NCI-H2081 treated with DMSO at 0.1 percent for 48 hours (cell line): ENCODE results near the gene CNNM1.
A peak's percentile ranks its signal among the peaks of the same experiment; 100 is the strongest.

Experiments used
- DNase-seq: peaks from one replicate; lab custom pipeline; 2025; lab: John Stamatoyannopoulos, UW

The CNNM1 gene

DNA sequence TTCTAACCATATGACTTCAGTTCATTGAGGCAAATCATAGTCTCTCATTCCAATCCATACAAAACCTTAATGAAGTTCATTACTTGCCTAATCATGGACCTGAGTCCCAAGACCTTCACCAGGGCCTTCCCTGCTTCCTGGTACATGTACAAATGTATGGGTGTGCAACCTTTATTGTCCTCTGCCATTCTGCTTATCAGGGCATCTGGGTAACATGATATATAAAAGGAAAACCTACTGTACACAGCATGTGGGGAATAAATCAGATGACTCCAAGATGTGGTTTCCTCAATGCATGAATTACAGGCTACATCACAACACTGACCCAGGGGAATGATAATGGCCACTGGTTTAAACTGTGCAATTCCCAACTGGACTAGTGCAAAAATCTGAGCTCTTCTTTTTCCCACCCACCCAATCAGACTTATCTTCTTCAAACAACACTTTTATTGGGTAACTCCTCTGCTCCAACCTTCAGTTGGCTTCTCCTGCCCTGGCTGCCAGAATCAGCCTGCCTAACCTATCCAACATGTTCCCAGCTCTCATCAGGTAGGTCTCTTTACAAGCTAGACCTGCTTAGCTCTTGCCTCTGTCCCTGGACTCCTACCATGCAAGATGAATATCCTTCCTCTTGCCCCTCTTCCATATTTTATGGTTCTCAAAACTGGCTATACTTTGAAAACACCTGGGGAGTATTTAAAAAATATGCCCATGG lies 89.9 kb downstream of the CNNM1 start:
- no peak for DNase-seq

DNA sequence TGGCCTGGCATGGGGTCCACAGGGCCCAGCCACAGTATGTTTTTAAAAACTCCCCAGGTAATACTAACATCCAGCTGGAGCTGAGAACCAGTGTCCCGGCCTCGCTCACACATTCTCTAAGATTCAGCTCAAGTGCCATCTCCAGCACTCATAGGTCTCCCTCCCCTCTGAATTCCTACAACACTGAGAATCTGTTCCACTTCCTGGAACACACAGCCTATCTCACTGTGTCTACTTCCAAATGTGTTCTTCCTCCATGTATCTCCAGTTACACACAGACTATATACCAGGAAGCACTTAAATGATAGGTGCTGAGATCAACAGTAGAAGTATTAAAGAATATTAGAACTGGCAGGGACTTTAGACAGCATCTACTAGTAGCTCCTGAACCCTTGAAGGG lies 90.5 kb downstream of the CNNM1 start:
- DNase-seq, result no peak

DNA sequence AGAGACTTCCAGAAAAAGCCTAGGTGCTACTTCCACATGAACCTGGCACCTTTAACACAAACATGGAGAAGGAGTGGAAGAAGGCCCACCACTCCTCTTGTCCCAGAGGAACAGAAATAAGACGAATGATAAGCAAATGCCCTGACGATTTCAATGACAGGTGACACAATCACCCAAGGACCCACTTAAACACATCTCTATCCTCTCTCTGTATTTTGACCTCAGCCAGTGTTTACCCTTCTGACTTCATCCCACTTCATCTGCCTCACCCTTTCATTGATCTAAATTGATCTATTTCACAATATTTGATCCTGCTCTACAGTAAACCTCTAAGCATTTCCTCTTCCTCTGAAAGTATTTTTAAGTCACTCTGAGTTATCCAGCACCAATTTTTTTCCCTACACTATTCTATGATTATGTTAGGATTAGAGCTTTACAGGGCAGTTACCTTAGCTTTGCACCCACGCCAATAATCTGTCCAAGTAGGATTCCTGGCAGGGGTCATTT lies 92.1 kb downstream of the CNNM1 start:
- no peak for DNase-seq

DNA sequence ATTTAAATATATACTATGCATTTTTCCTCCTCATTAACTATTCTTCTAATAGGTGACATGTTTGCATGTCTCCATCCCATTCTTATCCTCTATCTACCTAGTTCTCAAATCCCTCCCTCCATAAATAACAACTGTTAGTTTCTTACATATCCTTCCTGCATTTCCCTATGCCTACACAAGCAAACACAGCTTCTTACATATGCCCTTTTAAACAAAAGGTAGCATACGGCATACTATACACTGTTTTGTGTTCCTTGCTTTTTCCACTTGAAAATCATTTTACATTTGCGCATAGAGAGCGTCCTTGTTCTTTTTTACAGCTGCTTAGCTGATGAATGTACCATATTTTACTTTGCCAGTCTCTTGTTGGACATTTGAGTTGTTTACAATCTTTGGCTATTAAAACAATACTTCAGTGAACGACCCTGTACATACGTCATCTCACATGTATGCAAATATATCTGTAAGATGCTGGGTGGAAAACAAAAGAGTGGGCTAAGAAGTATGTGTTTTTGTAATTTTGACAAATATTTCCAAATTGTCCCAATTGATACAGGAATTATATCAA lies 93.5 kb downstream of the CNNM1 start:
- no peak for DNase-seq

DNA sequence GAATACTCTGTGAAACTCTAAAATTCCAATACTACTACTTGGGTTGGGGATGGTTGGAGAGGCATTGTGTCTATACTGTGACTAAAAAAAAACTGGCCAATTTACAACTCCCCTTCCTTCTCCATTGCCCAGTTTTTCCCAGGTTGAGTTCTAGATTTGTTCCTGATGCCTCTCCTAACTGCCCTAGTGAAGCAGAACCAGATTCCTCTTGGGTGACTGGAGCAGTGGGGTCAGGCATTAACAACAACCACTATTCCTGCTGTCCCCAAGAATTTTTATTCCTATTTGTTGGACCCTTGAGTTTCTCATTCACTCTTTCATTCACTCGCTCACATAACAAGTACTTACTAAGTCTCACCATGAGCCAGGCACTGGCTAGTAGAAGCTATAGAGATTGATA lies 95.5 kb downstream of the CNNM1 start:
- DNase-seq, result no peak

DNA sequence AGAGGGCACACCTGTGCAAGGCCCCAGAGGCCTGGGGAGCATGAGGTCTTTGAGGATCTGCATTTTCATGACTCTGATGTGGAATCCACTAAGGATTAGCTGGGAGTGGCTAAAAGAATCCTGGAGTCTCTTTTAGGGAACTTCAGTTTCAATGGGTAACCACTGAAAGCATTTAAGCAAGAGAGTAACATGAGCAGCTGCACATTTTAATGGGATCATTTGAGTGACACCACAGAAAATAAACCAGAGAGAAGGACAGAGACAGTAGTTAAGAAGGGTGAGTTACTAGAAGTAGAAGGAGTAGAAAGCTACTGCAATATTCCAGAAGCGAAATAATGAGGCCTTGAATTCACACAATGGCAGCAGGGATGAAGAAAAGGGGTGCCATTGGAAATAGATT lies 96.0 kb downstream of the CNNM1 start:
- no peak for DNase-seq

DNA sequence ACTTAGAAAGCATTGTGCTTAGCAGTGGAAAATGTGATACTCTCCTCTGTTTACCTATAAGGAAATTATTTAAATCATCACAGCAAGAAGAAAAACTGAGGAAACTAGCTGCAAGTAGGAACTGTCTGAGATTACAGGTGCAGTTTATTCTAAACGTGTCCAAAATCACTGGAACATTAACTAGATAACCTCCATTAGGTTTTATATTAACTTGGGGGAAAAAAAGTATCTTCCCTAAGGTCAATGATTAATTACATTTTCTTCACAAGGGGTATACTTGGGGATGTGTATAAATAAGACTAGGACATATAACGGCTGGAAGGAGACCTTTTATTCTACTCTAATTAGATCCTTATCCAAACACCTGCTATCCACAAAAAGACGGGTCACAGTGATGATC lies 97.5 kb downstream of the CNNM1 start:
- DNase-seq, result no peak

DNA sequence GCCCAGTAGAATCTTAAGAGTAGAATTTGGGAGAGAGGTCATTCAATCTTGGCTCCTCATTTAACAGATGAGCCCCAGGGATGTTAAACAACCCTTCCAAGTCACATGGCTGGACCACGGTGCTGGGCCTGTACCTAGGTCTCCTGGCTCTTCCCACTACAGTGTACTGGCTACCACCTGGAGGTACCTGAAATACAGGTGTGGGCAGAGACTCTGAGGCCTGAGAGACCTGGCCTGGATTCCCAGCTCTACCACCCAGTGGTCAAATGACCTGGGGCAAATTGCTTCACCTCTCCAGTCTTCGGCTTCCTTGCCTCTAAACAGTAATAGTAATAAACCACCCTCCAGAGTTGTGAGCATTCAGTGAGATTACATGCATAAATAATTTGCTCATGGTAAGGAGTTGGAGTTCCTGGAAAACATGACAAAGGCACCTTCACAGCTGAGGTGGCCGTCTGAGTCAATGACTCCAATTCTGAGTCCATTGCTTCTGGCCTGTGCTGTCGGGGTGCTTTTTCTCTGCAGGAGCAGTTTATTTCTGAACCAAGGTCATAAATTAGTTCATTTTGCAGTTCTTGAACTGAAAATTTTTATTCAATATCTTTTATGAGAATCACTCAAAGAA lies 98.5 kb downstream of the CNNM1 start:
- no peak for DNase-seq

DNA sequence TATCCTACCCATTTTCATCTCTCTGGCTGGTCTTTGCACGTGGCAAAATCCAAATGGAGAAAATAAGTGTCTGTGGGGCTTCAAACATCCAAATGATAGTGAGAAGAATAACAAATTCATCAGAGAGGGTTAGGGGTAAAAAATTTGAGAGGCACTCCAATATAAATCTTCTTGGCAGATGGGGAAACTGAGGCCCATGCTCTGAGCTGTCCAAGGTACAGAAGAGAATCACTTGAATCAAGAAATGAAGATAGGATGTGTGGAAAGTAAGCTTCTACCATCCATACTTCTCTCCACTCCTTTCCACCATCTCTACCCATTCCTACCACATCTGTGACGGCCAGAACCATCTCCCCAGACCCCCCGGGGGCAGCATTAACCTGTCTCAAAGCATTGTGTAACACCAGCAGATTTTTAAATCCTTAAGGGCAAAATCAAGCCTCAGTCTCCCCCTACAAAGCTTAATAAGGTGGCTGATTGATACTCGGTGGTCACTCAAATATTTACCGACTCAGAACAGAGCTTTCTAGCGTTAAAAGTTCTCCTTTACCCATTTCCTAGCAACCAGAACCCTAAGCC lies 100.5 kb downstream of the CNNM1 start:
- no peak for DNase-seq

DNA sequence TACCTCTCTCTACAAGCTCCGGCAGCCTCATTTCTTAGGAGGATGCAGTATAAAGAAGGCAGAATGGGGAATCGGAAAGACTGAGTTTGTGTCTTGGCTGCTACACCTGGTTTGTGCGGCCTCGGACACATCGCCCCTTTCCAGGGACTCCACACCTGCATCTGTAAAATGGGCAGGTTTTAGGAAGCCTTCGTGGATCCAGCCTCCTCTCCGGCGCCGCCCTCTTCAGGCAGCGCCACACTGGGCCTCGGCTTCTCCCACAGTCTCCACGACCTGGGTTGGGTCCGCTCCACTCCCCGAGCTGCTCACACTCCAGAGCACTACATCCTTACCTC lies 100.9 kb downstream of the CNNM1 start:
- no peak for DNase-seq

DNA sequence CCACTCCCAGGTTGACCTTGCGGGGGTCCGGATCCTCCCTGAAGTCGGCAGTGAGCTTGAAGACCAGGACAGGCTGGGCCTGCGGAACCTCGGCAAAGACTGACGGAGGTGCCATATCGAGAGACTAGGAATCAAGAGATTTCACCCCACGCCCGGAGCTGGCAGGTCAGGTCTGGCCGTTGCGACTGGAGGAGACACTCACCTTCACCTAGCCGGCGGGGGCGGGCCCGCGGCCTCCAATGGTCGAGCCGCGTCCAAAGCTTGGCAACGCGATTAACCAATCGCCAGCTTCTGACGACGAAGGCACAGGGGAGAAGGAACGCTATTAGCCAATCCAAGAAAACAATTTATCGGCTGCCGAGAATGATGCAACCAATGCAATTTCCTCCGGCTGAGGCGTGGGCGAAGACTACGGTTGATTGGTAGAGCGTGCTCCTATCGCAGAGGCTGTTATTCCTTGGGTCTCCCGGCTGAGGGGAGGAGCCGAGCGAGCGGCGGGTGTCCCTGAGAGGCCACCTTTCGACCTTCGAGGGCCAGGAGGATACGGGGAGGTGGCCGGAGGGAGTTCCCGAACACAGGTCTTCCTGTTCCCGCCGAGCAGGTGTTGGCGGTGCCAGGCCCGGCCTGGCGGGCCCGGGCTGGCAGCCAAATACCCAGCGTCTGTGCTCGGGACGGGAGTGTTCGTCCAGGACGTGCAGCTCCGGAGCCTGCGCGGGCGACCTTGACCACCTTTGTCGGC lies 101.5 kb downstream of the CNNM1 start, which contains the start of gene GOT1:
TSS of gene GOT1 (minus strand) at position 174 of the 739 bp plus-strand sequence. CDS start at position 115, 59 bp downstream.
- DNase-seq, result peak; percentile 90

DNA sequence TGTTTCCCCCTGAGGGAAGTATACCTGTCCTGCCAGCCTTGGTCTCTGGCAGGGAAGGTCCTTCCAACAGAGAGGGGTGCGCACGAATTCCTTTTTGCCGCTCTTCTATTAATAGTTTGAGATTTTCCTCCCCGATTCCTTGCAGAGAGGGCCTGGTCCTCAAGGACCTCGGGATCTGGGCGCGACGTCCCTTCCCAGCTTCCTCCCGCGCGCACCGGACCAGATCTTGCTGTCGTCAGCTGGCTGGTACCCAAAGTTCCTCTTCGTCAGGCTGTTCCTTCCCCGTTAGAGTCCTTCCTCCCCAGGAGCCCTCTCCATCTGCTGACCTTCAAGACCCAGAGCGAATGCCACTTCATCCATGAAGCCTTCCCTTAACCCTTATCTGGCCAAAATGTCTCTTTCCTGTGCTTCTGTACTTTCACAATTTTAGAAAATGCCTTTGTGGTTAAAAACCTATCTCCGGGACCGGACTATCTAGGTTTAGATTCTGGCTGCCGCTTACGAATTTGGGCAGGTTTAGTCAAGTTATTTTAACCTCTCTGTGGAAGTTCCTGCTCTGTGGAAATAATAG lies 102.1 kb downstream of the CNNM1 start:
- DNase-seq, result no peak

DNA sequence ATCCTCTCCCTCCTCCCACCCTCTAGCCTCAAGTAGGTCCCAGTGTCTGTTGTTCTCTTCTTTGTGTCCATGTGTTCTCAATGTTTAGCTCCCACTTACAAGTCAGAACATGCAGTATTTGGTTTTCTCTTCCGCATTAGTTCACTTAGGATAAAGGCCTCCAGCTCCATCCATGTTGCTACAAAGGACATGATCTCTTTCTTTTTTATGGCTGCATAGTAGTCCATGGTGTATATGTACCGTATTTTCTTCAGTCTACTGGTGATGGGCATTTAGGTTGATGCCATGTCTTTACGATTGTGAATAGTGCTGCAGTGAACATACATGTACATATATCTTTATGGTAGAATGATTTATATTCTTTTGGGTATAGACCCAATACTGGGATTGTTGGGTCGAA lies 102.9 kb downstream of the CNNM1 start:
- no peak for DNase-seq

DNA sequence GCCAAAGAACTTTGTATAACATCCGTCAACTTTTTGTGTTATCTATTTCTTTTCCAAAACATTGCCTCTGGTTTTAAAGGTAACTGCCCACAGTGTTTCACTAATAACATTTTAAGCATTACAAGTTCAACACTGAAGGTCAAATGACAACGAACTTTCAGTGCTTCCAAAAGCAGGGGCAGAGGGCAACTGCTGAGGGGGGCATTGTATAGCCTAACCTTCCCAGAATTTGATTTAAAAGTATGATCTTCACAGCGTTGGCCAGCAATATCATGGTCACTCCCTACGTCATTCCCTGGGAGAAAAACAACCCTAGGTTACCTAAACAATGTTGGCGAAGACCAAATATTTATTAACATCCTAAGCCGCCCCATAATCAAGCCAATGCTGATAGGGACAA lies 103.7 kb downstream of the CNNM1 start:
- DNase-seq, result no peak

DNA sequence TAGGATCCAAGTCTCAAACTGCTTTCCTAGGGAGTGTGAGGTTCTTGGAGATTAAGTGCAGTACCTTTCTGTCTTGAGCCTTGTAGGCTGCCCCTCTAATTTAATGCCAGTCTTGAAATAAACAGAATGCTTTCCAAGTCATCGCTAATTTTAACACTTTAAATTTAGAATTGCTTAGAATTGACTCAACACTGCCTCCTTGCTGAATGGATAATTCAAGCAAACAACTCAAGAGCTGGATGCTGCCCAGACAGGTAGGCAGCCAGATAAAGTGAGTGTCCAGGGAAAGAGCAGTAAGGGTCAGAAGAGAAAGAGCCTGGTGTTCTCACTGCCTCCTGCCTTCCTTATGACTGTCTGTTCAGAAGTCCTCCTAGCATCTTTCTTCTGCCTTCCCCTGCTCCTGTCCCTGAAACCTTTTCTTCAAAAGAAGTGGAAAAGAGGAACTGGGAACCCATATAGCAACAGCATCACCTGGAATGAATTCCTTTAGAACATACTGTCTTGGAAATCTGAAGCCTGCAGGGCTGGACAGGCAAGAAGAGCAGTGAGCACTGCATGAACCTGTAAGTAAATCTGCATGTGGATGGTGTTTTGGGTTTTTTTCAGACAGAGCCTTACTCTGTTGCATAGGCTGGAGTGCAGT lies 104.3 kb downstream of the CNNM1 start:
- DNase-seq, result no peak

DNA sequence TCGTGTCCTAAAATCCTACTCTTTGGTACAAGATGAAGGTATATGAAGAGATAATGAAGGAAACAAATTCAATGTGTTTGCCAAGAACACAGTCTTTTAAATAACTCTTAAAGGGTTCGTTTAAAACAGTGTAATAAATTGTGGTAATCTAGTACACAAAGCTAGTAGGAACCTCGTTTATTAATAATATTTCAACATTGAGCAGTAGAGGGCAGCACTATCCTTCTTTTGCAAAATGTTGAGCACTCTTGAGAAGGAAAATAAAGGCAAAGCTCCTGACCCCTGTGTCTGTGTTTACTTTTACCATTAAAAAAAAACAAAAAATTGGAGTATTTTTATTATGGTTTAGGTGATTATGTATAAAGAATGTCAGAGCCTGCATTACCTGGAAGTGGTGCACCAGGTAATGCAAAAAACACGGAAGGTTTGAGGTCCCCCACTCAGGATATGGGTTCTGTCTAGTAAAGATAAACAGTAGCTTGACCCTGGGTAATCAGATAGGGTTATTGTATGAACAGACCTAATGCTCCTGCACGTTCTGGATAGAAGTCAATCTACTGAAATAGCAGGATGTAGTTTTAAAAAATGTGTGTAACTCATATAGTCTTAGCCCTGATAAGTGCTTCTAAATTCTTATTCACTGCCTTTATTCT lies 107.0 kb downstream of the CNNM1 start:
- no peak for DNase-seq

DNA sequence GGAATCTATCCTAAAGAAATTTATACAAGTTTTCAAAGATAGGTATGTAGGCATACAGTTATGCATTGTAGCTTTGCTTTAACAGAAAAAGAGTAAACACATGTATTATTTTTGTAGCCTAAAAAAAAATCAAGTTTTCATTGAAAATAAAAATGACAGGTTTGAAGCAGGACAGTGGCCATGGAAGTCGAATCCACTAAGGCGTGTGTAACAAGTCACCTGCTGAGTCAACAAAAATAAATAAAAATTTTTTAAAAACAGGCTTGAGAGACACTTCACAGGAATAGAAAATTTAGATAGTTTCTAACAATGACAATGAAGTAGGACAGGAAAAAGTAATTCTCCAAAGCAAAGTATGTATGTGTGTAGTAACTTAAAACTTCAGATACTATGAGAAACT lies 109.7 kb downstream of the CNNM1 start:
- no peak for DNase-seq

DNA sequence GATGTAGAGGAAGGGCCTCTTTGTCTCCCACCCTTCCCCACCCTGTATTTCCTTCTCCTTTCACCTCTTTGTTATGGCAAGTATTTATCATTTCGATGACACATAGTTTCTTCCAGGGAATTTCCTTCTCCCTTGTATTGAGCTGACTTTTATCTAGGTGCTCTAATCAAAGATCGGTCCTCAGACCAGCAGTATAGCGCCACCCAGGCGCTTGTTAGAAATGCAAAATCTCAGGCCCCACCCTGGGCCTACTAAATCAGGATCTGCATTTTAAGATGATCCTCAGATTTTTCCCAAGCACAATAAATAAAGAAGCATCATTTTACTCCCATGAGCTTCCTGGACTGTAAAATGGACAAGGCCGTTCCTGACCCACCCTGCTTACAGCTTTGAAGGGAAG lies 113.2 kb downstream of the CNNM1 start:
- DNase-seq, result no peak

DNA sequence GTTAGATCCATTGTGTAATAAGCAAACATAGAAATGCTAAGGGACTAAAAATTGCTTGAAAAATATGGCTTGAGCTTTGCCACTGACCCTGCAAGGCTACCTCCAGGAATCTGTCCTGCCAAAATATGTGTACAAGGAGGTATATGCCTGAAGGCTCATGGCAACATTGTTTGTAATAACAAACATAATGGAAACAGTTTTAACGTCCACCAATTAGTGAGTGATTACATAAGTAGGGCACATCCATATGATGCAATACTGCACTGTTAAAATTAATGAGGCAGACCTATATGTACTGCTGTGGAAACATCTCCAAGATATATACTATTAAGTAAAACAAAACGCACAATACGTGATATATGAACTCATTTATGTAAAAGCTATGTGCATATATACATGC lies 114.3 kb downstream of the CNNM1 start:
- no peak for DNase-seq
